ENCODE data around the gene OLFM1.

GRCh38 chr9:135146766-135147473 is 59.5 kb downstream of the OLFM1 start:
- TF ChIP-seq POLR2AphosphoS5 (IDR thresholded peaks at IDR 0.05; ENCODE audit: low read depth, low read length) (no peak), SIN3A (IDR thresholded peaks at IDR 0.05; ENCODE audit: borderline replicate concordance, insufficient read depth, low read length) (no peak), REST (IDR thresholded peaks at IDR 0.05; ENCODE audit: insufficient read depth in 1 of 2, low read depth in 2 of 2, low read length in 2 of 2) (no peak)

Data from PFSK-1 (cell line).